K562 (cell line): ENCODE data around the gene TMEM270. TPM values are rescaled to one million over a fixed set of nuclear protein-coding genes. Genes with fewer than 3 reads are reported as not detected.

Experiments used
- ATAC-seq: fragments of 200-7000 bp; cut with Tn5 transposase; 3 replicates; pipeline ENCODE4 v1.9.1; 2020; ENCODE audit warnings: moderate library complexity
- BruUV-seq: library from RNA; stranded (reverse); fragments of 400-500 nt; replicated peaks from 2 replicates; lab custom pipeline; 2021; lab: Mats Ljungman, UMichigan
- CTCF ChIA-PET: fragments of 300-600 bp; formaldehyde crosslinking; extraction: SDS; loops from one replicate; lab custom pipeline; 2021; ENCODE audit warnings: low intra/inter-chr PET ratio; lab: Yijun Ruan, JAX
- POLR2A ChIA-PET: fragments of 300-600, 350-650 bp; sonication (Branson Sonifier 250); formaldehyde crosslinking; extraction: SDS; loops from one replicate; lab custom pipeline; 2021; ENCODE audit warnings: antibody characterized with exemption, inconsistent platforms; lab: Yijun Ruan, JAX
- DNase-seq, 4 experiments: peaks; one replicate each; pipeline versions ENCODE4 v3.0.0 to v3.0.0-alpha.2; 2011 to 2018; ENCODE audit warnings: low spot score in 3 of 4, mixed read lengths in 3 of 4; ENCODE audit errors: extremely low read depth in 1 of 4
- FAIRE-seq: peaks from 2 replicates; lab custom pipeline; 2011; peaks lifted over from hg19 to GRCh38; lab: Jason Lieb, UNC
- H2AFZ ChIP-seq: 2 replicates; pipeline ENCODE4 v1.6.0; 2011; ENCODE audit warnings: low read depth, low read length, control low read depth, inconsistent platforms
- H3K27ac ChIP-seq: fragments of 200-600 bp; 3 replicates; pipeline ENCODE4 v1.8.0; 2011; ENCODE audit warnings: low read depth, mild to moderate bottlenecking, control low read depth, inconsistent platforms, low read length, moderate library complexity, mixed read lengths; ENCODE audit errors: extremely low read depth
- H3K27me3 ChIP-seq, 2 experiments: fragments of 300-600 bp in 1 of 2; 2 replicates in 1 of 2; 3 replicates in 1 of 2; pipeline versions ENCODE4 v1.6.0 to v1.8.0; 2011; ENCODE audit warnings: inconsistent platforms in 2 of 2, low read length in 2 of 2, mild to moderate bottlenecking in 1 of 2, mixed read lengths in 1 of 2, moderate library complexity in 1 of 2; ENCODE audit not compliant: control insufficient read depth in 2 of 2, insufficient read depth in 2 of 2
- H3K36me3 ChIP-seq: fragments of 300-600 bp; 3 replicates; pipeline ENCODE4 v1.8.0; 2011; ENCODE audit warnings: mild to moderate bottlenecking, low read length, inconsistent platforms; ENCODE audit not compliant: control insufficient read depth, insufficient read depth
- H3K4me1 ChIP-seq, 2 experiments: fragments of 200-600 bp in 1 of 2; replicated peaks in 1 of 2; 2 replicates in 1 of 2; 3 replicates in 1 of 2; pipeline versions ENCODE4 v1.5.1 to v1.8.0; 2011; ENCODE audit warnings: inconsistent platforms in 2 of 2, low read length in 2 of 2, mild to moderate bottlenecking in 1 of 2, mixed read lengths in 1 of 2, moderate library complexity in 1 of 2; ENCODE audit not compliant: control insufficient read depth in 2 of 2, insufficient read depth in 2 of 2
- H3K4me2 ChIP-seq: 2 replicates; pipeline ENCODE4 v1.6.1; 2011; ENCODE audit warnings: low read length, control low read depth, inconsistent platforms, mixed read lengths; ENCODE audit not compliant: insufficient read depth
- H3K4me3 ChIP-seq: fragments of 200-600 bp; sonication (generic), shearing (Covaris generic); 2 replicates; pipeline ENCODE4 v1.5.1; 2016; ENCODE audit warnings: control low read depth, inconsistent platforms
- H3K79me2 ChIP-seq: fragments of 200-600 bp; 3 replicates; pipeline ENCODE4 v1.8.0; 2011; ENCODE audit warnings: low read length, inconsistent platforms; ENCODE audit not compliant: control insufficient read depth, insufficient read depth
- H3K9ac ChIP-seq, 2 experiments: 2 replicates each; pipeline versions ENCODE4 v1.6.0 to v1.6.1; 2011; ENCODE audit warnings: low read depth in 2 of 2, low read length in 2 of 2, control low read depth in 1 of 2, inconsistent platforms in 1 of 2, mild to moderate bottlenecking in 1 of 2, mixed read lengths in 1 of 2; ENCODE audit not compliant: insufficient read depth in 1 of 2
- H3K9me1 ChIP-seq: one replicate; pipeline ENCODE4 v1.6.0; 2011; ENCODE audit warnings: inconsistent platforms, mild to moderate bottlenecking, low read length, moderate library complexity; ENCODE audit not compliant: control insufficient read depth, insufficient read depth
- H3K9me3 ChIP-seq: replicated peaks from 2 replicates; pipeline ENCODE4 v1.5.1; 2011; ENCODE audit warnings: low read depth, low read length, inconsistent platforms; ENCODE audit not compliant: control insufficient read depth, insufficient read depth
- H4K20me1 ChIP-seq: replicated peaks from 2 replicates; pipeline ENCODE4 v1.6.1; 2011; ENCODE audit warnings: low read length, inconsistent platforms, mixed read lengths; ENCODE audit not compliant: control insufficient read depth, insufficient read depth
- BCOR ChIP-seq: fragments of 450-650 bp; IDR thresholded peaks from 2 replicates; pipeline ENCODE4 v1.6.1; 2016
- BDP1 ChIP-seq: IDR thresholded peaks from 3 replicates; pipeline ENCODE4 v1.6.1; 2011; ENCODE audit not compliant: insufficient read length, insufficient read depth
- DPF2 ChIP-seq: fragments of 450-650 bp; IDR thresholded peaks from 2 replicates; pipeline ENCODE4 v1.6.1; 2016
- XRCC5 ChIP-seq: fragments of 200-400 bp; formaldehyde crosslinking; IDR thresholded peaks from 2 replicates; pipeline ENCODE4 v1.6.1; 2017; ENCODE audit warnings: low read depth, mild to moderate bottlenecking, low read length
- ZNF347 ChIP-seq: fragments of 450-650 bp; formaldehyde crosslinking; IDR thresholded peaks from 2 replicates; pipeline ENCODE4 v1.4.0; 2020; ENCODE audit warnings: low read depth, mild to moderate bottlenecking, moderate library complexity
- ZNF586 ChIP-seq: fragments of 450-650 bp; formaldehyde crosslinking; conservative IDR thresholded peaks from 2 replicates; pipeline ENCODE4 v1.4.0; 2020; ENCODE audit warnings: mild to moderate bottlenecking, moderate library complexity
- WGBS: fragments of 100-300 bp; shearing (Covaris generic); methylation state at CpG from one replicate; pipeline ENCODE4 v1.1.6; 2016; ENCODE audit warnings: low coverage, mixed read lengths; ENCODE audit not compliant: insufficient coverage; ENCODE audit errors: missing lambda C conversion rate; 5-methylcytosine and 5-hydroxymethylcytosine counted together
- in situ Hi-C: fragments of 300-500 bp; cut with MboI; formaldehyde crosslinking; loops from 4 replicates; pipeline ENCODE4 v1.15.0; 2018; ENCODE audit warnings: inconsistent platforms, mixed read lengths
- intact Hi-C: fragments of 100-400 bp; cut with micrococcal nuclease; formaldehyde crosslinking; loops from 2 replicates; pipeline ENCODE4 v1.14.2; 2022
- polyA plus RNA-seq, 8 experiments: library from polyadenylated mRNA; depleted of rRNA in 4 of 8; stranded (reverse) in 5 of 8; unstranded in 3 of 8; fragments of >200 nt; fragmentation: Nextera tagmentation in 2 of 8; fragmentation: Illumina TruSeq in 1 of 8; extraction: Ambion mirVana in 2 of 8; extraction: Trizol in 1 of 8; gene quantifications; 2 replicates each; pipeline versions ENCODE4 v1.2.1 to v1.2.3, GENCODE V29; 2011 to 2014; ENCODE audit warnings: inconsistent platforms in 1 of 8, missing spikeins in 1 of 8
- total RNA-seq, 7 experiments: library from RNA; depleted of rRNA in 6 of 7; stranded (reverse); fragments of >200 nt in 6 of 7; fragmentation: Illumina TruSeq in 2 of 7; extraction: Trizol in 2 of 7; gene quantifications; 2 replicates each; pipeline versions ENCODE4 v1.2.1 to v1.2.3, GENCODE V29; 2011 to 2021; ENCODE audit warnings: low replicate concordance in 1 of 7
- TF ChIP-seq, protein P1 (sequence below): fragments of 250-450 bp; sonication (Bioruptor Pico); IDR thresholded peaks from 2 replicates; pipeline ENCODE4 v1.5.0; 2020; ENCODE audit warnings: mild to moderate bottlenecking, borderline replicate concordance
- TF ChIP-seq, protein P2 (sequence below): fragments of 150-350 bp; IDR thresholded peaks from 2 replicates; pipeline ENCODE4 v1.6.1; 2014; ENCODE audit warnings: low read depth, mild to moderate bottlenecking, low read length, borderline replicate concordance
- TF ChIP-seq, protein P3 (sequence below): conservative IDR thresholded peaks from 2 replicates; pipeline ENCODE4 v1.6.1; 2011; ENCODE audit warnings: low read depth, mild to moderate bottlenecking, low read length; ENCODE audit not compliant: control insufficient read depth
- TF ChIP-seq, protein P4 (sequence below), 2 experiments: fragments of 200-800 bp in 1 of 2; sonication (Bioruptor generic) in 1 of 2; sonication (generic) in 1 of 2; formaldehyde crosslinking in 1 of 2; IDR thresholded peaks in 1 of 2; conservative IDR thresholded peaks in 1 of 2; 2 replicates each; pipeline versions ENCODE4 v1.5.0 to v1.6.1; 2016 to 2020; ENCODE audit warnings: missing compliant biosample characterization in 1 of 2, missing genetic modification characterization in 1 of 2, missing genetic modification reagents in 1 of 2
- TF ChIP-seq, protein P5 (sequence below): fragments of 250-450 bp; sonication (Bioruptor Pico); IDR thresholded peaks from 2 replicates; pipeline ENCODE4 v1.9.0; 2021; ENCODE audit warnings: mild to moderate bottlenecking

Gene TMEM270
- total and polyA plus RNA-seq, 9 of the 15 experiments (the other 6 are each of a cell fraction or from before 2014, with no cell fraction given): not detected

DNA sequence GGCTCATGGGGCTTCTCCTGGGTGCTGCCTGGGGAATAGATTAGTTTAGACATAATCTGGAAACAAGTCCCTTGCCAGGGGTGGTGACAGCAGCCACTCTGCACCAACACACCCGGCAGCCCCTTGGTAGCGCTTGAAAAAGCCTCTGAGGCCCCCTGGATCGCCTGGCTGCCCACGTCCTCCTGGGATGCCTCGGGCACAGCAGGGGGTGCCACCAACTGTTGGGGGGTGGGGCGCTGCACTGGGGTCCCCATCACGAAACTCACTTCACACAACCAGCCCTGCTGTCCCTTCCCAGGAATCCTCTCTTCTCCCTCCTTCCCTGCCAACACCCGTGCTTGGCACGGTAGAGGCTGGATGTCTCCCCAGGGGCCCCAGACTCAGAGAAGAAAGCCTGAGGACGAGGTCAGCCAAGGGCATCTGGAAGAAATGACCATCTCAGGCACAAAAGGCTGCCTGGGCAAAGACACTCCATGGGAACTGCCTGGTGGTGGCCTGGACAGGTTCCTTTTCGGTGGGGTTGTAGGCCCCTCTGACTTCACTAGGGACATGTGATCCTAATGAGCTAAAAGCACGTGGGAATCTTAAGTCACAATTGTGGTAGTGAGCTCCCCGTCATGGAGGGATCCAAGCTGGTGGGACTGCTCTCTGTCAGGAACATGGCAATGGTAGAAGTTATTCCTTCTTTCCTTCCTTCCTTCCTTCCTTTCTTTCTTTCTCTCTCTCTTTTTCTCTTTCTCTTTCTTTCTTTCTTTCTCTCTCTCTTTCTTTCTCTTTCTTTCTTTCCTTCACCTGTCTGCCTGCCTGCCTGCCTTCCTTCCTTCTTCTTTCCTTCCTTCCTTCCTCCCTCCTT is 11.3 kb downstream of the TMEM270 start:
- Histone ChIP-seq H3K4me1 (peaks cover 0 to 28% of the 10 kb centered on the region in 2 experiments; a peak in 3 of 5 replicates), H3K9me1 (no peaks in the 10 kb centered on the region), H3K27ac (no peak overlapping the region), H3K36me3 (no peaks in the 10 kb centered on the region), H3K27me3 (peaks cover 9 to 58% of the 10 kb centered on the region in 2 experiments; a peak in 3 of 5 replicates), H3K4me3 (no peak overlapping the region), H4K20me1 (peaks cover 22% of the 10 kb centered on the region), H3K9me3 (no peaks in the 10 kb centered on the region), H3K4me2 (no peak overlapping the region), H3K79me2 (no peaks in the 10 kb centered on the region), H2AFZ (no peak overlapping the region), H3K9ac (no peak overlapping the region)
- no peak for ATAC-seq
- intact Hi-C loops (loop anchor here (5.0 kb wide), 1 partner anchor 145 kb away; no protein-coding TSS in a partner anchor), in situ Hi-C loops (loop anchor here (5.0 to 10.0 kb wide), 2 partner anchors 333 to 515 kb away; no protein-coding TSS in a partner anchor)
- ChIA-PET POLR2A (interaction anchor here (1.6 to 2.5 kb wide), 2 partner anchors 8 to 13 kb away, joined by 4 to 15 read pairs; no protein-coding TSS in a partner anchor), CTCF (interaction anchor here (0.7 kb wide), 1 partner anchor 107 kb away, joined by 3 read pairs; no protein-coding TSS in a partner anchor)
- FAIRE-seq: no peak
- no peak for DNase-seq
- BruUV-seq: no TSS peak
- 7% methylated on average over 13 of the region's 13 CpGs for WGBS
- TF ChIP-seq, protein P1, sequence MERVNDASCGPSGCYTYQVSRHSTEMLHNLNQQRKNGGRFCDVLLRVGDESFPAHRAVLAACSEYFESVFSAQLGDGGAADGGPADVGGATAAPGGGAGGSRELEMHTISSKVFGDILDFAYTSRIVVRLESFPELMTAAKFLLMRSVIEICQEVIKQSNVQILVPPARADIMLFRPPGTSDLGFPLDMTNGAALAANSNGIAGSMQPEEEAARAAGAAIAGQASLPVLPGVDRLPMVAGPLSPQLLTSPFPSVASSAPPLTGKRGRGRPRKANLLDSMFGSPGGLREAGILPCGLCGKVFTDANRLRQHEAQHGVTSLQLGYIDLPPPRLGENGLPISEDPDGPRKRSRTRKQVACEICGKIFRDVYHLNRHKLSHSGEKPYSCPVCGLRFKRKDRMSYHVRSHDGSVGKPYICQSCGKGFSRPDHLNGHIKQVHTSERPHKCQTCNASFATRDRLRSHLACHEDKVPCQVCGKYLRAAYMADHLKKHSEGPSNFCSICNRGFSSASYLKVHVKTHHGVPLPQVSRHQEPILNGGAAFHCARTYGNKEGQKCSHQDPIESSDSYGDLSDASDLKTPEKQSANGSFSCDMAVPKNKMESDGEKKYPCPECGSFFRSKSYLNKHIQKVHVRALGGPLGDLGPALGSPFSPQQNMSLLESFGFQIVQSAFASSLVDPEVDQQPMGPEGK (CRISPR knock-in tag): no peak
- TF ChIP-seq, protein P2, sequence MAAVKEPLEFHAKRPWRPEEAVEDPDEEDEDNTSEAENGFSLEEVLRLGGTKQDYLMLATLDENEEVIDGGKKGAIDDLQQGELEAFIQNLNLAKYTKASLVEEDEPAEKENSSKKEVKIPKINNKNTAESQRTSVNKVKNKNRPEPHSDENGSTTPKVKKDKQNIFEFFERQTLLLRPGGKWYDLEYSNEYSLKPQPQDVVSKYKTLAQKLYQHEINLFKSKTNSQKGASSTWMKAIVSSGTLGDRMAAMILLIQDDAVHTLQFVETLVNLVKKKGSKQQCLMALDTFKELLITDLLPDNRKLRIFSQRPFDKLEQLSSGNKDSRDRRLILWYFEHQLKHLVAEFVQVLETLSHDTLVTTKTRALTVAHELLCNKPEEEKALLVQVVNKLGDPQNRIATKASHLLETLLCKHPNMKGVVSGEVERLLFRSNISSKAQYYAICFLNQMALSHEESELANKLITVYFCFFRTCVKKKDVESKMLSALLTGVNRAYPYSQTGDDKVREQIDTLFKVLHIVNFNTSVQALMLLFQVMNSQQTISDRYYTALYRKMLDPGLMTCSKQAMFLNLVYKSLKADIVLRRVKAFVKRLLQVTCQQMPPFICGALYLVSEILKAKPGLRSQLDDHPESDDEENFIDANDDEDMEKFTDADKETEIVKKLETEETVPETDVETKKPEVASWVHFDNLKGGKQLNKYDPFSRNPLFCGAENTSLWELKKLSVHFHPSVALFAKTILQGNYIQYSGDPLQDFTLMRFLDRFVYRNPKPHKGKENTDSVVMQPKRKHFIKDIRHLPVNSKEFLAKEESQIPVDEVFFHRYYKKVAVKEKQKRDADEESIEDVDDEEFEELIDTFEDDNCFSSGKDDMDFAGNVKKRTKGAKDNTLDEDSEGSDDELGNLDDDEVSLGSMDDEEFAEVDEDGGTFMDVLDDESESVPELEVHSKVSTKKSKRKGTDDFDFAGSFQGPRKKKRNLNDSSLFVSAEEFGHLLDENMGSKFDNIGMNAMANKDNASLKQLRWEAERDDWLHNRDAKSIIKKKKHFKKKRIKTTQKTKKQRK: no peak
- no peak for TF ChIP-seq ZNF347
- peak; percentile 77 for TF ChIP-seq BCOR
- no peak for TF ChIP-seq BDP1
- no peak for TF ChIP-seq ZNF586
- TF ChIP-seq, protein P3, sequence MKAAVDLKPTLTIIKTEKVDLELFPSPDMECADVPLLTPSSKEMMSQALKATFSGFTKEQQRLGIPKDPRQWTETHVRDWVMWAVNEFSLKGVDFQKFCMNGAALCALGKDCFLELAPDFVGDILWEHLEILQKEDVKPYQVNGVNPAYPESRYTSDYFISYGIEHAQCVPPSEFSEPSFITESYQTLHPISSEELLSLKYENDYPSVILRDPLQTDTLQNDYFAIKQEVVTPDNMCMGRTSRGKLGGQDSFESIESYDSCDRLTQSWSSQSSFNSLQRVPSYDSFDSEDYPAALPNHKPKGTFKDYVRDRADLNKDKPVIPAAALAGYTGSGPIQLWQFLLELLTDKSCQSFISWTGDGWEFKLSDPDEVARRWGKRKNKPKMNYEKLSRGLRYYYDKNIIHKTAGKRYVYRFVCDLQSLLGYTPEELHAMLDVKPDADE: no peak
- no peak for TF ChIP-seq DPF2
- TF ChIP-seq, protein P4, sequence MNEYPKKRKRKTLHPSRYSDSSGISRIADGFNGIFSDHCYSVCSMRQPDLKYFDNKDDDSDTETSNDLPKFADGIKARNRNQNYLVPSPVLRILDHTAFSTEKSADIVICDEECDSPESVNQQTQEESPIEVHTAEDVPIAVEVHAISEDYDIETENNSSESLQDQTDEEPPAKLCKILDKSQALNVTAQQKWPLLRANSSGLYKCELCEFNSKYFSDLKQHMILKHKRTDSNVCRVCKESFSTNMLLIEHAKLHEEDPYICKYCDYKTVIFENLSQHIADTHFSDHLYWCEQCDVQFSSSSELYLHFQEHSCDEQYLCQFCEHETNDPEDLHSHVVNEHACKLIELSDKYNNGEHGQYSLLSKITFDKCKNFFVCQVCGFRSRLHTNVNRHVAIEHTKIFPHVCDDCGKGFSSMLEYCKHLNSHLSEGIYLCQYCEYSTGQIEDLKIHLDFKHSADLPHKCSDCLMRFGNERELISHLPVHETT (CRISPR knock-in tag; conservative IDR thresholded peaks at IDR 0.05 in 1 of 2, IDR thresholded peaks at IDR 0.05 in 1 of 2): no peak
- no peak for TF ChIP-seq XRCC5
- TF ChIP-seq, protein P5, sequence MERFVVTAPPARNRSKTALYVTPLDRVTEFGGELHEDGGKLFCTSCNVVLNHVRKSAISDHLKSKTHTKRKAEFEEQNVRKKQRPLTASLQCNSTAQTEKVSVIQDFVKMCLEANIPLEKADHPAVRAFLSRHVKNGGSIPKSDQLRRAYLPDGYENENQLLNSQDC: no peak
